ENCODE data around the gene SLC26A5. TPM values are rescaled to one million over a fixed set of nuclear protein-coding genes. Genes with fewer than 3 reads are reported as not detected.

Gene SLC26A5
- total RNA-seq, 1 donor from 2014 or later: not detected

- intact Hi-C loops (cut with DNase I): no loop called here
- Histone ChIP-seq H3K27ac (no peak overlapping the region), H3K9me3 (no peaks in the 10 kb centered on the region), H3K27me3 (no peaks in the 10 kb centered on the region), H3K4me3 (no peak overlapping the region), H3K36me3 (no peaks in the 10 kb centered on the region), H3K4me1 (no peaks in the 10 kb centered on the region)
- TF ChIP-seq CTCF (IDR thresholded peaks at IDR 0.05): no peak
- TF ChIP-seq POLR2AphosphoS5 (IDR thresholded peaks at IDR 0.05; ENCODE audit: insufficient read depth in 1 of 2, low read depth in 1 of 2): no peak
- TF ChIP-seq POLR2A (IDR thresholded peaks at IDR 0.05): no peak
- DNase-seq (ENCODE audit: extremely low spot score in 2 of 2): no peak
Observed at GRCh38 chr7:103398483-103399127, 47.4 kb downstream of the SLC26A5 start.

- Histone ChIP-seq H3K4me1 (no peaks in the 10 kb centered on the region), H3K27ac (no peak overlapping the region), H3K9me3 (no peaks in the 10 kb centered on the region), H3K27me3 (no peaks in the 10 kb centered on the region), H3K36me3 (no peaks in the 10 kb centered on the region), H3K4me3 (no peak overlapping the region)
- intact Hi-C loops (cut with DNase I): no loop called here
- no peak for TF ChIP-seq POLR2A (IDR thresholded peaks at IDR 0.05)
- no peak for DNase-seq (ENCODE audit: extremely low spot score in 2 of 2)
Observed at GRCh38 chr7:103396471-103396870, 49.5 kb downstream of the SLC26A5 start.

GRCh38 chr7:103395071-103395470 is 50.9 kb downstream of the SLC26A5 start:
- Histone ChIP-seq H3K27me3 (no peaks in the 10 kb centered on the region), H3K36me3 (no peaks in the 10 kb centered on the region), H3K4me3 (no peak overlapping the region), H3K27ac (no peak overlapping the region), H3K9me3 (no peaks in the 10 kb centered on the region), H3K4me1 (no peaks in the 10 kb centered on the region)
- no peak for TF ChIP-seq POLR2A (IDR thresholded peaks at IDR 0.05)
- DNase-seq (ENCODE audit: extremely low spot score in 2 of 2): no peak
- intact Hi-C loops (cut with DNase I): no loop called here

- no peaks in the 10 kb centered on the region for H3K4me1 ChIP-seq
- H3K4me3 ChIP-seq: no peak overlapping the region
- intact Hi-C loops (cut with DNase I): no loop called here
- H3K27ac ChIP-seq: no peak overlapping the region
- TF ChIP-seq POLR2AphosphoS5 (IDR thresholded peaks at IDR 0.05; ENCODE audit: insufficient read depth in 1 of 2, low read depth in 1 of 2) (no peak), POLR2A (IDR thresholded peaks at IDR 0.05) (no peak), CTCF (IDR thresholded peaks at IDR 0.05) (no peak)
- DNase-seq (ENCODE audit: extremely low spot score in 2 of 2): no peak
- H3K27me3 ChIP-seq: no peaks in the 10 kb centered on the region
- H3K36me3 ChIP-seq: no peaks in the 10 kb centered on the region
- H3K9me3 ChIP-seq: no peaks in the 10 kb centered on the region
Observed at GRCh38 chr7:103394566-103394965, 51.4 kb downstream of the SLC26A5 start.

GRCh38 chr7:103391976-103392375 is 54.0 kb downstream of the SLC26A5 start:
- H3K4me3 ChIP-seq: no peak overlapping the region
- DNase-seq (ENCODE audit: extremely low spot score in 2 of 2): no peak
- no peak overlapping the region for H3K27ac ChIP-seq
- H3K9me3 ChIP-seq: no peaks in the 10 kb centered on the region
- intact Hi-C loops (cut with DNase I): no loop called here
- H3K4me1 ChIP-seq: no peaks in the 10 kb centered on the region
- TF ChIP-seq POLR2A (IDR thresholded peaks at IDR 0.05) (no peak), CTCF (IDR thresholded peaks at IDR 0.05) (no peak), POLR2AphosphoS5 (IDR thresholded peaks at IDR 0.05; ENCODE audit: insufficient read depth in 1 of 2, low read depth in 1 of 2) (no peak)
- no peaks in the 10 kb centered on the region for H3K36me3 ChIP-seq
- H3K27me3 ChIP-seq: no peaks in the 10 kb centered on the region

GRCh38 chr7:103391150-103391549 is 54.9 kb downstream of the SLC26A5 start:
- no peaks in the 10 kb centered on the region for H3K9me3 ChIP-seq
- no peaks in the 10 kb centered on the region for H3K27me3 ChIP-seq
- no peaks in the 10 kb centered on the region for H3K36me3 ChIP-seq
- intact Hi-C loops (cut with DNase I): no loop called here
- DNase-seq (ENCODE audit: extremely low spot score in 2 of 2): no peak
- TF ChIP-seq POLR2A (IDR thresholded peaks at IDR 0.05) (no peak), POLR2AphosphoS5 (IDR thresholded peaks at IDR 0.05; ENCODE audit: insufficient read depth in 1 of 2, low read depth in 1 of 2) (no peak), CTCF (IDR thresholded peaks at IDR 0.05) (no peak)
- H3K4me3 ChIP-seq: no peak overlapping the region
- no peak overlapping the region for H3K27ac ChIP-seq
- H3K4me1 ChIP-seq: no peaks in the 10 kb centered on the region

Measured in vagina (tissue), 2 donors.